Stimulated activated effector memory CD8-positive, alpha-beta T cell treated with anti-CD3 and anti-CD28 coated beads, Interleukin-12 subunit alpha, Interleukin-12 subunit beta, amount 100 ng/mL, for 72 hours (primary cell): ENCODE results near the gene YIPF2.
A peak's percentile ranks its signal among the peaks of the same experiment; 100 is the strongest.
"Not testable (repeated sequence)": the region's sequence is repeated elsewhere in the genome, so short reads cannot be mapped to it uniquely, and the experiment has no call there.

Experiments
- ATAC-seq: fragments of 150-1000 bp; cut with Tn5 transposase; 2 replicates; pipeline ENCODE4 v1.10.0; 2021
- DNase-seq, 2 donors: peaks; one replicate each; pipeline ENCODE4 v3.0.0; 2021 to 2022; ENCODE audit warnings: low spot score in 2 of 2
- H3K27ac Mint-ChIP-seq: one replicate; pipeline ENCODE4 v1.8.0; 2022; ENCODE audit warnings: mild to moderate bottlenecking, mixed read lengths
- H3K36me3 Mint-ChIP-seq: one replicate; pipeline ENCODE4 v1.8.0; 2022; ENCODE audit warnings: mild to moderate bottlenecking, mixed read lengths
- H3K4me1 Mint-ChIP-seq: one replicate; pipeline ENCODE4 v1.8.0; 2022; ENCODE audit warnings: mixed read lengths
- H3K4me3 Mint-ChIP-seq: one replicate; pipeline ENCODE4 v1.8.0; 2022; ENCODE audit warnings: mild to moderate bottlenecking, mixed read lengths
- H3K9me3 Mint-ChIP-seq: one replicate; pipeline ENCODE4 v1.8.0; 2022; ENCODE audit warnings: mixed read lengths

YIPF2 gene

DNA sequence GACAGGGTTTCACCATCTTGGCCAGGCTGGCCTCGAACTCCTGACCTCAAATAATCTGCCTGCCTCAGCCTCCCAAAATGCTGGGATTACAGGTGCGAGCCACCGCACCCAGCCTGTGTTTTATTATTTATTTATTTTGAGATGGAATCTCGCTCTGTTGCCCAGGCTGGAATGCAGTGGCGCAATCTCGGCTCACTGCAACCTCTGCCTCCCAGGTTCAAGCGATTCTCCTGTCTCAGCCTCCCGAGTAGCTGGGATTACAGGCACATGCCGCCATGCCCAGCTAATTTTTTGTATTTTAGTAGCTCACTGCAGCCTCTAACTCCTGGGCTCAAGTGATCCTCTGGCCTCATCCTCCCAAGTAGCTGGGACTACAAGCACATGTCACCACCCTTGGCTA lies 50.8 kb downstream of the YIPF2 start:
- ATAC-seq = not testable (repeated sequence)

GRCh38 chr19:10876459-10877240 lies 51.8 kb downstream of the YIPF2 start:
- peak overlapping the region; percentile 54 for H3K27ac Mint-ChIP-seq
- H3K36me3 Mint-ChIP-seq = peaks cover 27% of the 10 kb centered on the region
- H3K4me3 Mint-ChIP-seq = peak overlapping the region; percentile 42
- H3K9me3 Mint-ChIP-seq = no peaks in the 10 kb centered on the region
- DNase-seq (peak in 1 of 2 donors; percentile 76), ATAC-seq (peak; percentile 72)
- peaks cover 34% of the 10 kb centered on the region for H3K4me1 Mint-ChIP-seq

More for the DNA sequence above, 50.8 kb downstream of the YIPF2 start:
- H3K4me3 Mint-ChIP-seq = peak overlapping the region; percentile 46
- not testable (repeated sequence) for DNase-seq, H3K9me3 Mint-ChIP-seq
- H3K27ac Mint-ChIP-seq = peak overlapping the region; percentile 88
- peaks cover 25% of the 10 kb centered on the region for H3K36me3 Mint-ChIP-seq
- peaks cover 31% of the 10 kb centered on the region for H3K4me1 Mint-ChIP-seq

DNA sequence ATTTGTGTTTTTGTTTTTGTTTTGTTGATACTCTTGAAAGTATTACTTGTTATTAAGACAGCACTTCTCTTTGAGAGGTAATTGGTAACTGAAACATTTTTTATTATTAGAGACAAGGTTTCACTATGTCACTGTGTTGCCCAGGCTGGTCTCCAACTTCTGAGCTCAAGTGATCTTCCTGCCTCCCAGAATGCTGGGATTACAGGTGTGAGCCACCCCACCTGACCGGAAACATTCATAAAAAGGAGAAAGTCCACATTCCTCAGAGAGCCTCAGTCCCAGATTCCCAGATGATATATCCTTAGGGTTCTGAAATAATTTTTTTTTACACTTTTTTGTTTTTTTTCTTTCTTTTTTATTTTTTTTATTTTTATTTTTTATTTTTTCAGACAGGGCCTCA lies 54.4 kb downstream of the YIPF2 start:
- Mint-ChIP-seq H3K36me3 (peaks cover 27% of the 10 kb centered on the region), H3K27ac (no peak overlapping the region), H3K4me3 (peak overlapping the region; percentile 17), H3K4me1 (peaks cover 43% of the 10 kb centered on the region), H3K9me3 (no peaks in the 10 kb centered on the region)
- no peak for DNase-seq
- ATAC-seq = no peak

DNA sequence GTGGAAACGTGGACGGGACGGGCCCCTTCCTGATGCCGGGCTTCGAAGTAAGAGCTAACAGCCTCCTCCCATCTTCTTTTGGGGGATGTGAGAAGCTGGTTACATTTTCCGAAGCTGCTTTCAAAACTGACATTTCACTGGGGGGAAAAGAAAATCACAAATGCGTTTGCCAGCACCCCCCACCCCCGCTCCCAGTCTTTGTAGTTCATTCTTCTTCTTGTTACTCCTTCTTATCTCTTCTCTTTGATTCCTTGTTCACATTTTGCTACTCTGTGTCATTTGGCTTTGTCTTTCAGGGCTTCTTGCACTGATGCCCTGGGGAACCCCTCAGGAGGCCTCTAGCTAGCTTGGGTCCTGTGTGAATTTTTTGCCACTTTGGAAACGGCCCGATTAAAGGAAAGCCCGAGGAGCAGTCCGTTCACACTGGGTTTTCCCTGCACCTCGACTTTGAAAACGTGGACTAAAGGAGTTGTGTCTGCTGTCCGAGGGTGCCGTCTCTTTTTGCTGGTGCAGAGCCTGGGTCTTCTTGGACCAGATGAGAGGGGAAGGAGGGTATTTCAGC lies 55.8 kb downstream of the YIPF2 start:
- H3K27ac Mint-ChIP-seq = peak overlapping the region; percentile 82
- ATAC-seq = no peak
- DNase-seq = peak in 1 of 2 donors; percentile 56
- H3K36me3 Mint-ChIP-seq = peaks cover 27% of the 10 kb centered on the region
- H3K4me1 Mint-ChIP-seq = peaks cover 41% of the 10 kb centered on the region
- H3K9me3 Mint-ChIP-seq = no peaks in the 10 kb centered on the region
- peak overlapping the region; percentile 79 for H3K4me3 Mint-ChIP-seq
